Spleen (tissue), 11 donors: Measurements from ENCODE around the gene ODAD2. TPM values are rescaled to one million over a fixed set of nuclear protein-coding genes. Genes with fewer than 3 reads are reported as not detected.

Source experiments
- DNase-seq: peaks from one replicate; pipeline ENCODE4 v3.0.0-alpha.2; 2020
- H3K27ac ChIP-seq, 8 donors: fragments of 200-600 bp; sonication (generic) in 7 of 8; 1 replicate in 4 of 8; 2 replicates in 4 of 8; pipeline versions ENCODE4 v1.5.0 to v1.8.0; 2016 to 2021; ENCODE audit warnings: inconsistent platforms in 4 of 8, mild to moderate bottlenecking in 4 of 8, moderate library complexity in 1 of 8
- H3K27me3 ChIP-seq, 7 donors: fragments of 200-600 bp; sonication (generic) in 6 of 7; replicated peaks in 1 of 7; 1 replicate in 4 of 7; 2 replicates in 3 of 7; pipeline versions ENCODE4 v1.5.0 to v1.8.0; 2016 to 2021; ENCODE audit warnings: inconsistent platforms in 3 of 7, mild to moderate bottlenecking in 1 of 7
- H3K36me3 ChIP-seq, 6 donors: fragments of 200-600 bp; sonication (generic) in 5 of 6; 1 replicate in 4 of 6; 2 replicates in 2 of 6; pipeline versions ENCODE4 v1.5.0 to v1.8.0; 2016 to 2021; ENCODE audit warnings: inconsistent platforms in 2 of 6
- H3K4me1 ChIP-seq, 6 donors: fragments of 200-600 bp; sonication (generic) in 5 of 6; 1 replicate in 3 of 6; 2 replicates in 3 of 6; pipeline versions ENCODE4 v1.5.0 to v1.8.0; 2016 to 2021; ENCODE audit warnings: inconsistent platforms in 3 of 6
- H3K4me3 ChIP-seq, 8 donors: fragments of 200-600 bp; sonication (generic) in 7 of 8; 1 replicate in 4 of 8; 2 replicates in 4 of 8; pipeline versions ENCODE4 v1.5.0 to v1.8.0; 2016 to 2021; ENCODE audit warnings: inconsistent platforms in 4 of 8, mild to moderate bottlenecking in 4 of 8, moderate library complexity in 2 of 8
- H3K9me3 ChIP-seq, 8 donors: fragments of 200-600 bp; sonication (generic) in 7 of 8; 1 replicate in 4 of 8; 2 replicates in 4 of 8; pipeline versions ENCODE4 v1.5.0 to v1.8.0; 2016 to 2021; ENCODE audit warnings: inconsistent platforms in 4 of 8
- CTCF ChIP-seq, 11 experiments: fragments of 200-600 bp in 7 of 11; fragments of 450-650 bp in 4 of 11; sonication (generic) in 4 of 11; IDR thresholded peaks in 8 of 11; conservative IDR thresholded peaks in 3 of 11; 1 replicate in 7 of 11; 2 replicates in 4 of 11; pipeline versions ENCODE4 v1.4.0 to v1.8.0; 2016 to 2021; ENCODE audit warnings: antibody characterized with exemption in 11 of 11, inconsistent platforms in 4 of 11, mild to moderate bottlenecking in 1 of 11
- POLR2A ChIP-seq, 3 donors: fragments of 450-650 bp; IDR thresholded peaks; one replicate each; pipeline ENCODE4 v1.5.1; 2017; ENCODE audit warnings: antibody characterized with exemption in 3 of 3, mild to moderate bottlenecking in 1 of 3
- POLR2AphosphoS5 ChIP-seq, 3 donors: sonication (generic); formaldehyde crosslinking; IDR thresholded peaks; one replicate each; pipeline ENCODE4 v1.5.1; 2017; ENCODE audit warnings: antibody characterized with exemption in 3 of 3
- WGBS, 5 donors: extraction: QIAGEN DNeasy Blood & Tissue Kit in 3 of 5; methylation state at CpG; one replicate each; pipeline versions ENCODE4 v1.1.5 to v1.1.7; 2013 to 2018; 5-methylcytosine and 5-hydroxymethylcytosine counted together
- intact Hi-C: fragments of 100-400 bp; cut with DNase I; formaldehyde crosslinking; loops from one replicate; pipeline ENCODE4 v1.15.0; 2023; ENCODE audit warnings: low total_unique reads
- polyA plus RNA-seq, 3 donors: library from polyadenylated mRNA; stranded (reverse); fragments of 200-250 nt; gene quantifications; one replicate each; pipeline ENCODE4 v1.2.1, GENCODE V29; 2013
- total RNA-seq, 7 donors: library from RNA; depleted of rRNA in 3 of 7; stranded (reverse); fragments of >200 nt in 3 of 7; fragmentation: NEBNext Ultra II Directional in 4 of 7; extraction: Animal tissue kit (Norgen Biotek cat#: 25700) in 4 of 7; gene quantifications; one replicate each; pipeline versions ENCODE4 v1.1.0 to v1.2.1, GENCODE V29; 2016 to 2021
- donor health status: healthy with polysubstance abuse.
- donor health status: DM: no; HTN: no; CAD: no; lungs with moderate emphysema.
- donor health status: DM: no; HTN: no; CAD: no.
- donor health status: Bipolar disorder and iron deficiency.
- donor health status: healthy.
- donor health status: DM: no; HTN: no; CAD: no.
- donor health status: DM: yes; HTN: yes; CAD: no.

ODAD2 gene
- total and polyA plus RNA-seq, 10 donors = 0.03 to 0.72 (median 0.29) TPM; not detected in 2

GRCh38 chr10:27893358-27893954, 105.4 kb downstream of the ODAD2 start:
- peaks cover 0 to 4% (median 0%) of the 10 kb centered on the region in 8 donors for H3K9me3 ChIP-seq
- TF ChIP-seq POLR2AphosphoS5 (IDR thresholded peaks at IDR 0.05) = no peak
- TF ChIP-seq POLR2A (IDR thresholded peaks at IDR 0.05) = no peak
- no peak for TF ChIP-seq CTCF (IDR thresholded peaks at IDR 0.05 in 8 of 11, conservative IDR thresholded peaks at IDR 0.05 in 3 of 11)
- no peaks in the 10 kb centered on the region for H3K36me3 ChIP-seq
- H3K27ac ChIP-seq = no peak overlapping the region
- no peak overlapping the region for H3K4me3 ChIP-seq
- no peaks in the 10 kb centered on the region for H3K4me1 ChIP-seq
- intact Hi-C loops = no loop called here
- H3K27me3 ChIP-seq = no peaks in the 10 kb centered on the region
- WGBS, 5 donors = 74 to 79% (median 75%) methylated on average over 7 of the region's 7 CpGs
- DNase-seq = no peak

GRCh38 chr10:27890971-27891370, 107.9 kb downstream of the ODAD2 start:
- WGBS, 5 donors = 83 to 93% (median 87%) methylated on average over 3 of the region's 3 CpGs
- H3K36me3 ChIP-seq = no peaks in the 10 kb centered on the region
- TF ChIP-seq POLR2A (IDR thresholded peaks at IDR 0.05) (no peak), POLR2AphosphoS5 (IDR thresholded peaks at IDR 0.05) (no peak), CTCF (IDR thresholded peaks at IDR 0.05 in 8 of 11, conservative IDR thresholded peaks at IDR 0.05 in 3 of 11) (no peak)
- DNase-seq = no peak
- no peaks in the 10 kb centered on the region for H3K27me3 ChIP-seq
- intact Hi-C loops = no loop called here
- peaks cover 0 to 13% (median 10%) of the 10 kb centered on the region in 8 donors for H3K9me3 ChIP-seq
- no peak overlapping the region for H3K4me3 ChIP-seq
- no peaks in the 10 kb centered on the region for H3K4me1 ChIP-seq
- no peak overlapping the region for H3K27ac ChIP-seq

- H3K36me3 ChIP-seq = no peaks in the 10 kb centered on the region
- H3K4me1 ChIP-seq = no peaks in the 10 kb centered on the region
- TF ChIP-seq POLR2A (IDR thresholded peaks at IDR 0.05) = no peak
- no peak for TF ChIP-seq POLR2AphosphoS5 (IDR thresholded peaks at IDR 0.05)
- no peak for TF ChIP-seq CTCF (IDR thresholded peaks at IDR 0.05 in 8 of 11, conservative IDR thresholded peaks at IDR 0.05 in 3 of 11)
- no peaks in the 10 kb centered on the region for H3K27me3 ChIP-seq
- peaks cover 0 to 19% (median 12%) of the 10 kb centered on the region in 8 donors for H3K9me3 ChIP-seq
- 88 to 100% (median 95%) methylated on average over 2 of the region's 2 CpGs for WGBS, 5 donors
- intact Hi-C loops = no loop called here
- no peak overlapping the region for H3K4me3 ChIP-seq
- H3K27ac ChIP-seq = no peak overlapping the region
- no peak for DNase-seq
These were observed 109.4 kb downstream of the ODAD2 start for GRCh38 chr10:27889518-27889917.

GRCh38 chr10:27884185-27884641, 114.7 kb downstream of the ODAD2 start:
- H3K4me1 ChIP-seq = no peaks in the 10 kb centered on the region
- H3K36me3 ChIP-seq = no peaks in the 10 kb centered on the region
- intact Hi-C loops = no loop called here
- no peak overlapping the region for H3K4me3 ChIP-seq
- WGBS, 5 donors = 23 to 75% (median 56%) methylated on average over 1 of the region's 1 CpG
- TF ChIP-seq POLR2A (IDR thresholded peaks at IDR 0.05) = no peak
- no peak for TF ChIP-seq CTCF (IDR thresholded peaks at IDR 0.05 in 8 of 11, conservative IDR thresholded peaks at IDR 0.05 in 3 of 11)
- TF ChIP-seq POLR2AphosphoS5 (IDR thresholded peaks at IDR 0.05) = no peak
- no peak overlapping the region for H3K27ac ChIP-seq
- H3K9me3 ChIP-seq = peaks cover 0 to 22% (median 12%) of the 10 kb centered on the region in 8 donors
- no peak for DNase-seq
- H3K27me3 ChIP-seq = no peaks in the 10 kb centered on the region
